Spleen (tissue), 11 donors: ENCODE results near the gene KCNG1. TPM values are rescaled to one million over a fixed set of nuclear protein-coding genes. Genes with fewer than 3 reads are reported as not detected.
"Not testable (repeated sequence)": the region's sequence is repeated elsewhere in the genome, so short reads cannot be mapped to it uniquely, and the experiment has no call there.

Source experiments
- DNase-seq: peaks from one replicate; pipeline ENCODE4 v3.0.0-alpha.2; 2020
- H3K27ac ChIP-seq, 8 donors: fragments of 200-600 bp; sonication (generic) in 7 of 8; 1 replicate in 4 of 8; 2 replicates in 4 of 8; pipeline versions ENCODE4 v1.5.0 to v1.8.0; 2016 to 2021; ENCODE audit warnings: inconsistent platforms in 4 of 8, mild to moderate bottlenecking in 4 of 8, moderate library complexity in 1 of 8
- H3K27me3 ChIP-seq, 7 donors: fragments of 200-600 bp; sonication (generic) in 6 of 7; replicated peaks in 1 of 7; 1 replicate in 4 of 7; 2 replicates in 3 of 7; pipeline versions ENCODE4 v1.5.0 to v1.8.0; 2016 to 2021; ENCODE audit warnings: inconsistent platforms in 3 of 7, mild to moderate bottlenecking in 1 of 7
- H3K36me3 ChIP-seq, 6 donors: fragments of 200-600 bp; sonication (generic) in 5 of 6; 1 replicate in 4 of 6; 2 replicates in 2 of 6; pipeline versions ENCODE4 v1.5.0 to v1.8.0; 2016 to 2021; ENCODE audit warnings: inconsistent platforms in 2 of 6
- H3K4me1 ChIP-seq, 6 donors: fragments of 200-600 bp; sonication (generic) in 5 of 6; 1 replicate in 3 of 6; 2 replicates in 3 of 6; pipeline versions ENCODE4 v1.5.0 to v1.8.0; 2016 to 2021; ENCODE audit warnings: inconsistent platforms in 3 of 6
- H3K4me3 ChIP-seq, 8 donors: fragments of 200-600 bp; sonication (generic) in 7 of 8; 1 replicate in 4 of 8; 2 replicates in 4 of 8; pipeline versions ENCODE4 v1.5.0 to v1.8.0; 2016 to 2021; ENCODE audit warnings: inconsistent platforms in 4 of 8, mild to moderate bottlenecking in 4 of 8, moderate library complexity in 2 of 8
- H3K9me3 ChIP-seq, 8 donors: fragments of 200-600 bp; sonication (generic) in 7 of 8; 1 replicate in 4 of 8; 2 replicates in 4 of 8; pipeline versions ENCODE4 v1.5.0 to v1.8.0; 2016 to 2021; ENCODE audit warnings: inconsistent platforms in 4 of 8
- POLR2A ChIP-seq, 3 donors: fragments of 450-650 bp; IDR thresholded peaks; one replicate each; pipeline ENCODE4 v1.5.1; 2017; ENCODE audit warnings: antibody characterized with exemption in 3 of 3, mild to moderate bottlenecking in 1 of 3
- POLR2AphosphoS5 ChIP-seq, 3 donors: sonication (generic); formaldehyde crosslinking; IDR thresholded peaks; one replicate each; pipeline ENCODE4 v1.5.1; 2017; ENCODE audit warnings: antibody characterized with exemption in 3 of 3
- WGBS, 5 donors: extraction: QIAGEN DNeasy Blood & Tissue Kit in 3 of 5; methylation state at CpG; one replicate each; pipeline versions ENCODE4 v1.1.5 to v1.1.7; 2013 to 2018; 5-methylcytosine and 5-hydroxymethylcytosine counted together
- intact Hi-C: fragments of 100-400 bp; cut with DNase I; formaldehyde crosslinking; loops from one replicate; pipeline ENCODE4 v1.15.0; 2023; ENCODE audit warnings: low total_unique reads
- polyA plus RNA-seq, 3 donors: library from polyadenylated mRNA; stranded (reverse); fragments of 200-250 nt; gene quantifications; one replicate each; pipeline ENCODE4 v1.2.1, GENCODE V29; 2013
- total RNA-seq, 7 donors: library from RNA; depleted of rRNA in 3 of 7; stranded (reverse); fragments of >200 nt in 3 of 7; fragmentation: NEBNext Ultra II Directional in 4 of 7; extraction: Animal tissue kit (Norgen Biotek cat#: 25700) in 4 of 7; gene quantifications; one replicate each; pipeline versions ENCODE4 v1.1.0 to v1.2.1, GENCODE V29; 2016 to 2021
- TF ChIP-seq, protein P1 (sequence below), 11 experiments: fragments of 200-600 bp in 7 of 11; fragments of 450-650 bp in 4 of 11; sonication (generic) in 4 of 11; IDR thresholded peaks in 8 of 11; conservative IDR thresholded peaks in 3 of 11; 1 replicate in 7 of 11; 2 replicates in 4 of 11; pipeline versions ENCODE4 v1.4.0 to v1.8.0; 2016 to 2021; ENCODE audit warnings: antibody characterized with exemption in 11 of 11, inconsistent platforms in 4 of 11, mild to moderate bottlenecking in 1 of 11
- donor health status: healthy with polysubstance abuse.
- donor health status: DM: no; HTN: no; CAD: no; lungs with moderate emphysema.
- donor health status: DM: no; HTN: no; CAD: no.
- donor health status: Bipolar disorder and iron deficiency.
- donor health status: healthy.
- donor health status: DM: no; HTN: no; CAD: no.
- donor health status: DM: yes; HTN: yes; CAD: no.

KCNG1 gene
- total and polyA plus RNA-seq, 10 donors, result 0.35 to 5.0 (median 3.2) TPM

- intact Hi-C loops, result no loop called here
- Histone ChIP-seq H3K27ac (no peak overlapping the region), H3K36me3 (no peaks in the 10 kb centered on the region), H3K4me1 (no peaks in the 10 kb centered on the region), H3K27me3 (peaks cover 0 to 35% (median 0%) of the 10 kb centered on the region in 7 donors), H3K9me3 (peaks cover 0 to 10% (median 7%) of the 10 kb centered on the region in 8 donors), H3K4me3 (no peak overlapping the region)
- 75 to 83% (median 79%) methylated on average over 9 of the region's 9 CpGs for WGBS, 5 donors
- TF ChIP-seq, protein P1, sequence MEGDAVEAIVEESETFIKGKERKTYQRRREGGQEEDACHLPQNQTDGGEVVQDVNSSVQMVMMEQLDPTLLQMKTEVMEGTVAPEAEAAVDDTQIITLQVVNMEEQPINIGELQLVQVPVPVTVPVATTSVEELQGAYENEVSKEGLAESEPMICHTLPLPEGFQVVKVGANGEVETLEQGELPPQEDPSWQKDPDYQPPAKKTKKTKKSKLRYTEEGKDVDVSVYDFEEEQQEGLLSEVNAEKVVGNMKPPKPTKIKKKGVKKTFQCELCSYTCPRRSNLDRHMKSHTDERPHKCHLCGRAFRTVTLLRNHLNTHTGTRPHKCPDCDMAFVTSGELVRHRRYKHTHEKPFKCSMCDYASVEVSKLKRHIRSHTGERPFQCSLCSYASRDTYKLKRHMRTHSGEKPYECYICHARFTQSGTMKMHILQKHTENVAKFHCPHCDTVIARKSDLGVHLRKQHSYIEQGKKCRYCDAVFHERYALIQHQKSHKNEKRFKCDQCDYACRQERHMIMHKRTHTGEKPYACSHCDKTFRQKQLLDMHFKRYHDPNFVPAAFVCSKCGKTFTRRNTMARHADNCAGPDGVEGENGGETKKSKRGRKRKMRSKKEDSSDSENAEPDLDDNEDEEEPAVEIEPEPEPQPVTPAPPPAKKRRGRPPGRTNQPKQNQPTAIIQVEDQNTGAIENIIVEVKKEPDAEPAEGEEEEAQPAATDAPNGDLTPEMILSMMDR (IDR thresholded peaks at IDR 0.05 in 8 of 11, conservative IDR thresholded peaks at IDR 0.05 in 3 of 11), result no peak
- TF ChIP-seq POLR2A (IDR thresholded peaks at IDR 0.05) (no peak), POLR2AphosphoS5 (IDR thresholded peaks at IDR 0.05) (no peak)
- DNase-seq, result no peak
Measured at GRCh38 chr20:51046021-51046985, 23.4 kb upstream of the KCNG1 start.

DNA sequence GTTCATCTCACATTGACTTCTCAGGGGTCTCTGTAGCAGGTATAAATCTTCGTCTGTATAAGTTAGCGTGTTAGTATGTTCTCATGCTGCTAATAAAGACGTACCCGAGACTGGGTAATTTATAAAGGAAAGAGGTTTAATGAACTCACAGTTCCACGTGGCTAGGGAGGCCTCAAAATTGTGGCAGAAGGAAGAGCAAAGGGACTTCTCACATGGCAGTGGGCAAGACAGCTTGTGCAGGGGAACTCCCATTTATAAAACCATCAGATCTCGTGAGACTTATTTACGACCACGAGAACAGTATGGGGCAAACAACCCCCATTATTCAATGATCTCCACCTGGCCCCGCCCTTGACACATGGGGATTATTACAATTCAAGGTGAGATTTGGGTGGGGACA, 22.6 kb upstream of the KCNG1 start:
- intact Hi-C loops, H3K36me3 ChIP-seq, H3K4me3 ChIP-seq, DNase-seq, H3K27ac ChIP-seq, H3K4me1 ChIP-seq, H3K9me3 ChIP-seq: not testable (repeated sequence)
- peaks cover 0 to 30% (median 0%) of the 10 kb centered on the region in 7 donors for H3K27me3 ChIP-seq
- 81 to 91% (median 86%) methylated on average over 9 of the region's 9 CpGs for WGBS, 5 donors

DNA sequence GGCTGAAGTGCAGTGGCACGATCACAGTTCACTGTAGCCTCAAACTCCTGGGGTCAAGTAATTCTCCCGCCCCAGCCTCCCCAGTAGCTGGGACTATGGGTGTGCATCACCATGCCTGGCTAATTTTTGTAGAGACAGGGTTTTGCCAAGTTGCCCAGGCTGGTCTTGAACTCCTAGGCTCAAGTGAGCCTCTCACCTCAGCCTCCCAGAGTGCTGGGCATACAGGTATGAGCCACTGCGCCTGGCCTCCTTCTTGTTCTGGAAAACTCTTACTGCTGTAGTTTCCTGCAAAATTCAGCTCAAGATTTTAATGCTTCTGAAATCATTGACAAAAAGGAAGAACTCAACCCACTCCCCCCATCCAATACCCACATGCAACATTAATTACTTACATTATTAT, 21.9 kb upstream of the KCNG1 start:
- H3K27me3 ChIP-seq, result peaks cover 0 to 29% (median 0%) of the 10 kb centered on the region in 7 donors
- WGBS, 5 donors, result 78 to 91% (median 90%) methylated on average over 3 of the region's 3 CpGs
- DNase-seq, result peak; percentile 5
- H3K36me3 ChIP-seq, result no peaks in the 10 kb centered on the region
- H3K4me3 ChIP-seq, result no peak overlapping the region
- no peaks in the 10 kb centered on the region for H3K4me1 ChIP-seq
- H3K9me3 ChIP-seq, result peaks cover 0 to 10% (median 7%) of the 10 kb centered on the region in 8 donors
- intact Hi-C loops, result no loop called here
- no peak overlapping the region for H3K27ac ChIP-seq
- no peak for TF ChIP-seq POLR2AphosphoS5 (IDR thresholded peaks at IDR 0.05)
- TF ChIP-seq, protein P1 (IDR thresholded peaks at IDR 0.05 in 8 of 11, conservative IDR thresholded peaks at IDR 0.05 in 3 of 11), result no peak
- no peak for TF ChIP-seq POLR2A (IDR thresholded peaks at IDR 0.05)

DNA sequence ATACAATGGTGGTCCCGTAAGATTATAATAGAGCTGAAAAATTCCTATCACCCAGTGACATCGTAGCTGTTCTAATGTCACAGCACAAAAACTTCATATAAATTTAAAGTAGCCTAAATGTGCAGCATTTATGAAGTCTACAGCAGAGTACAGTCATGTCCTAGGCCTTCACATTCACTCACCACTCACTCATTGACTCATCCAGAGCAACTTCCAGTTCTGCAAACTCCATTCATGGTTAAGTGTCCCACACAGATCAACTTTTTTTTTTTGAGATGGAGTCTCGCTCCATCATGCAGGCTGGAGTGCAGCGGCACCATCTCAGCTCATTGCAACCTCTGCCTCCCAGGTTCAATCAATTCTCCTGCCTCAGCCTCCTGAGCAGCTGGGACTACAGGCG, 20.9 kb upstream of the KCNG1 start:
- H3K9me3 ChIP-seq, result peaks cover 0 to 10% (median 7%) of the 10 kb centered on the region in 8 donors
- intact Hi-C loops, result no loop called here
- peaks cover 0 to 22% (median 0%) of the 10 kb centered on the region in 7 donors for H3K27me3 ChIP-seq
- TF ChIP-seq POLR2A (IDR thresholded peaks at IDR 0.05) (no peak), POLR2AphosphoS5 (IDR thresholded peaks at IDR 0.05) (no peak)
- TF ChIP-seq, protein P1 (IDR thresholded peaks at IDR 0.05 in 8 of 11, conservative IDR thresholded peaks at IDR 0.05 in 3 of 11), result no peak
- no peak overlapping the region for H3K4me3 ChIP-seq
- H3K27ac ChIP-seq, result no peak overlapping the region
- H3K36me3 ChIP-seq, result no peaks in the 10 kb centered on the region
- no peak for DNase-seq
- no peaks in the 10 kb centered on the region for H3K4me1 ChIP-seq
- 85 to 96% (median 94%) methylated on average over 5 of the region's 5 CpGs for WGBS, 5 donors
